Central memory CD8-positive, alpha-beta T cell (primary cell): Measurements from ENCODE around the gene P2RY2.
"Not testable (repeated sequence)": the region's sequence is repeated elsewhere in the genome, so short reads cannot be mapped to it uniquely, and the experiment has no call there.

ENCODE experiments used
- ATAC-seq: fragments of 150-1000 bp; cut with Tn5 transposase; replicated peaks from 2 replicates; pipeline ENCODE4 v1.10.0; 2022; ENCODE audit warnings: mild to moderate bottlenecking, moderate FRiP score, moderate number of reproducible peaks; ENCODE audit not compliant: poor library complexity, severe bottlenecking; ENCODE audit errors: extremely low read depth
- DNase-seq, 2 donors: peaks; one replicate each; pipeline ENCODE4 v3.0.0; 2021; ENCODE audit warnings: low spot score in 2 of 2
- H3K27ac Mint-ChIP-seq: one replicate; pipeline ENCODE4 v1.8.0; 2022; ENCODE audit warnings: low read depth, mild to moderate bottlenecking, moderate library complexity, mixed read lengths
- H3K27me3 Mint-ChIP-seq: one replicate; pipeline ENCODE4 v1.8.0; 2022; ENCODE audit warnings: mixed read lengths
- H3K36me3 Mint-ChIP-seq: one replicate; pipeline ENCODE4 v1.8.0; 2022; ENCODE audit warnings: mild to moderate bottlenecking, moderate library complexity, mixed read lengths; ENCODE audit not compliant: insufficient read depth
- H3K4me1 Mint-ChIP-seq: one replicate; pipeline ENCODE4 v1.8.0; 2022; ENCODE audit warnings: mixed read lengths
- H3K4me3 Mint-ChIP-seq: one replicate; pipeline ENCODE4 v1.8.0; 2022; ENCODE audit warnings: mild to moderate bottlenecking, moderate library complexity, mixed read lengths
- H3K9me3 Mint-ChIP-seq: one replicate; pipeline ENCODE4 v1.8.0; 2022; ENCODE audit warnings: mixed read lengths

The P2RY2 gene

GRCh38 chr11:73265853-73266645 is 48.0 kb downstream of the P2RY2 start:
- no peaks in the 10 kb centered on the region for H3K9me3 Mint-ChIP-seq
- H3K27ac Mint-ChIP-seq, result no peak overlapping the region
- H3K27me3 Mint-ChIP-seq, result peaks cover 59% of the 10 kb centered on the region
- DNase-seq (no peak), ATAC-seq (no peak)
- no peaks in the 10 kb centered on the region for H3K4me1 Mint-ChIP-seq
- H3K4me3 Mint-ChIP-seq, result no peak overlapping the region
- H3K36me3 Mint-ChIP-seq, result peaks cover 2% of the 10 kb centered on the region

GRCh38 chr11:73266646-73267020 is 48.6 kb downstream of the P2RY2 start:
- no peak for DNase-seq
- Mint-ChIP-seq H3K9me3 (no peaks in the 10 kb centered on the region), H3K36me3 (peaks cover 2% of the 10 kb centered on the region), H3K4me1 (no peaks in the 10 kb centered on the region), H3K4me3 (no peak overlapping the region), H3K27ac (no peak overlapping the region), H3K27me3 (peaks cover 62% of the 10 kb centered on the region)
- ATAC-seq, result no peak

- DNase-seq, result no peak
- Mint-ChIP-seq H3K4me3 (no peak overlapping the region), H3K27ac (no peak overlapping the region), H3K36me3 (peaks cover 2% of the 10 kb centered on the region), H3K27me3 (peaks cover 66% of the 10 kb centered on the region), H3K4me1 (no peaks in the 10 kb centered on the region), H3K9me3 (no peaks in the 10 kb centered on the region)
- ATAC-seq, result no peak
Measured at GRCh38 chr11:73267122-73267846, 49.2 kb downstream of the P2RY2 start.

- no peaks in the 10 kb centered on the region for H3K9me3 Mint-ChIP-seq
- ATAC-seq (no peak), DNase-seq (no peak)
- H3K4me3 Mint-ChIP-seq, result no peak overlapping the region
- no peaks in the 10 kb centered on the region for H3K4me1 Mint-ChIP-seq
- peaks cover 66% of the 10 kb centered on the region for H3K27me3 Mint-ChIP-seq
- peaks cover 2% of the 10 kb centered on the region for H3K36me3 Mint-ChIP-seq
- H3K27ac Mint-ChIP-seq, result no peak overlapping the region
Measured at GRCh38 chr11:73267906-73268540, 49.9 kb downstream of the P2RY2 start.

- ATAC-seq, result no peak
- Mint-ChIP-seq H3K27ac (no peak overlapping the region), H3K27me3 (peaks cover 58% of the 10 kb centered on the region), H3K4me1 (no peaks in the 10 kb centered on the region), H3K36me3 (peaks cover 2% of the 10 kb centered on the region), H3K4me3 (no peak overlapping the region), H3K9me3 (no peaks in the 10 kb centered on the region)
- no peak for DNase-seq
Measured at GRCh38 chr11:73268671-73269271, 50.7 kb downstream of the P2RY2 start.

- ATAC-seq (no peak), DNase-seq (no peak)
- Mint-ChIP-seq H3K36me3 (peaks cover 2% of the 10 kb centered on the region), H3K27me3 (peaks cover 55% of the 10 kb centered on the region), H3K4me3 (no peak overlapping the region), H3K9me3 (no peaks in the 10 kb centered on the region), H3K4me1 (no peaks in the 10 kb centered on the region), H3K27ac (no peak overlapping the region)
Measured at GRCh38 chr11:73269459-73270015, 51.5 kb downstream of the P2RY2 start.

- Mint-ChIP-seq H3K36me3 (peaks cover 2% of the 10 kb centered on the region), H3K4me1 (no peaks in the 10 kb centered on the region), H3K27me3 (peaks cover 48% of the 10 kb centered on the region), H3K27ac (no peak overlapping the region), H3K4me3 (no peak overlapping the region), H3K9me3 (no peaks in the 10 kb centered on the region)
- DNase-seq, result no peak
- ATAC-seq, result no peak
Measured at GRCh38 chr11:73270016-73270854, 52.2 kb downstream of the P2RY2 start.

- no peaks in the 10 kb centered on the region for H3K4me1 Mint-ChIP-seq
Measured at GRCh38 chr11:73270855-73271477, 52.9 kb downstream of the P2RY2 start.

GRCh38 chr11:73271478-73271865 is 53.4 kb downstream of the P2RY2 start:
- not testable (repeated sequence) for DNase-seq, H3K9me3 Mint-ChIP-seq, H3K4me1 Mint-ChIP-seq, H3K27ac Mint-ChIP-seq, H3K4me3 Mint-ChIP-seq, ATAC-seq, H3K36me3 Mint-ChIP-seq
- peaks cover 35% of the 10 kb centered on the region for H3K27me3 Mint-ChIP-seq

More at GRCh38 chr11:73270855-73271477, 52.9 kb downstream of the P2RY2 start:
- no peak overlapping the region for H3K4me3 Mint-ChIP-seq
- H3K9me3 Mint-ChIP-seq, result no peaks in the 10 kb centered on the region
- H3K27me3 Mint-ChIP-seq, result peaks cover 40% of the 10 kb centered on the region
- DNase-seq (no peak), ATAC-seq (no peak)
- peaks cover 2% of the 10 kb centered on the region for H3K36me3 Mint-ChIP-seq
- H3K27ac Mint-ChIP-seq, result no peak overlapping the region

- Mint-ChIP-seq H3K36me3 (peaks cover 2% of the 10 kb centered on the region), H3K27ac (no peak within 1 kb of the TSS), H3K27me3 (peaks cover 29% of the 10 kb centered on the region), H3K9me3 (no peaks in the 10 kb centered on the region), H3K4me3 (no peak within 1 kb of the TSS), H3K4me1 (no peaks in the 10 kb centered on the region)
- peak; percentile 19 for ATAC-seq
- DNase-seq, result no peak
Measured at GRCh38 chr11:73271936-73272679, 54.0 kb downstream of the P2RY2 start, which contains the start of gene P2RY6. P2RY6 (plus strand) TSS chr11:73272338; CDS start chr11:73296519, 24,181 bp downstream.

- H3K36me3 Mint-ChIP-seq, result peaks cover under 1% of the 10 kb centered on the region
- H3K27me3 Mint-ChIP-seq, result peaks cover 28% of the 10 kb centered on the region
- no peaks in the 10 kb centered on the region for H3K4me1 Mint-ChIP-seq
- ATAC-seq (no peak), DNase-seq (no peak)
- H3K4me3 Mint-ChIP-seq, result no peak overlapping the region
- no peaks in the 10 kb centered on the region for H3K9me3 Mint-ChIP-seq
- no peak overlapping the region for H3K27ac Mint-ChIP-seq
Measured at GRCh38 chr11:73272680-73273038, 54.6 kb downstream of the P2RY2 start.
